Measurements from ENCODE around the gene ST3GAL6.

ST3GAL6 gene

DNA sequence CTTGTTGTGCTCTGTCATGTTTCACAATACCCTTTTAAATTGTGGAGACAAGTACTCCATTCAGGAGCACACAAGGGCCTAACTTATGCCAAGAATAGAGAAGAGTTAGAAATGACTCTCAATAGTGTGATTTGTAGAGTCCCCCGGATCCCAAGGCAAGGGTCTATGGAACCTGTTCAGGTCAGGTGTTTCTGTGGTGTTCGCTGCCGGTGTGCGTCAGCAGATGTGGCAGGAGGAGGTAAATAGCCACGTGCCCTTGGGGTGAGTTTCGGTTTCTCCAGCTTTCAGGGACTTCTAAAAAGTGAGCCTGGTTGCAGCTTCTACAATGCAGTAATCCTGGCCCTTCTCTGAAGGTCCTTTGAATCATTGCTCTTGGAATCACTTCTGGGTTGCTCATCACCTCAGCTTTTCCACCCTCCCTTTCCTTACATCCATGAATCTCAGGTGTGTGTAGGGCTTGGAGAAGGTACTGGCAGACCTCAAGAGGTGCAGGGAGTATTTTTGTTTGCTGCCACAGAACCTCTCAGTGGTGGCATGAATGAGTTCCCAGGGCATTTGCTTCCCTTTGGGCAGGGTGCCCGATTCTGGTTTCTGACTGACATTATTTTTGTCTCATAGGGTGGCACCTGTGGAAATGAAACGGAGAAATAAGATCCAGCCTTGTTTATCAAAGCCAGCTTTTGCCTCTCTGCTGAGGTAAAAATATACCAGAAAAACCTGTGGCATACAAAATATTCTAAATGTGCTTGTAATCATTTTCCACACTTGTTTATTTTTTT is 7.3 kb downstream of the ST3GAL6 start:
- no peak overlapping the region for H3K4me3 ChIP-seq (replicated peaks in 1 of 2; ENCODE audit: low read depth in 2 of 2, low read length in 2 of 2)
- no peak for TF ChIP-seq CTCF (IDR thresholded peaks at IDR 0.05; ENCODE audit: low read depth, low read length)
- no peak for DNase-seq (ENCODE audit: low read depth in 2 of 2)

- no peak for DNase-seq (ENCODE audit: low read depth in 2 of 2)
- no peak for TF ChIP-seq CTCF (IDR thresholded peaks at IDR 0.05; ENCODE audit: low read depth, low read length)
Measured at GRCh38 chr3:98772022-98772421, 8.9 kb downstream of the ST3GAL6 start.

GRCh38 chr3:98775459-98776139 is 12.5 kb downstream of the ST3GAL6 start:
- no peak overlapping the region for H3K4me3 ChIP-seq (replicated peaks in 1 of 2; ENCODE audit: low read depth in 2 of 2, low read length in 2 of 2)
- TF ChIP-seq CTCF (IDR thresholded peaks at IDR 0.05; ENCODE audit: low read depth, low read length) = no peak
- DNase-seq (ENCODE audit: low read depth in 2 of 2) = no peak

More at GRCh38 chr3:98772022-98772421, 8.9 kb downstream of the ST3GAL6 start:
- H3K4me3 ChIP-seq (replicated peaks in 1 of 2; ENCODE audit: low read depth in 2 of 2, low read length in 2 of 2) = no peak overlapping the region

DNA sequence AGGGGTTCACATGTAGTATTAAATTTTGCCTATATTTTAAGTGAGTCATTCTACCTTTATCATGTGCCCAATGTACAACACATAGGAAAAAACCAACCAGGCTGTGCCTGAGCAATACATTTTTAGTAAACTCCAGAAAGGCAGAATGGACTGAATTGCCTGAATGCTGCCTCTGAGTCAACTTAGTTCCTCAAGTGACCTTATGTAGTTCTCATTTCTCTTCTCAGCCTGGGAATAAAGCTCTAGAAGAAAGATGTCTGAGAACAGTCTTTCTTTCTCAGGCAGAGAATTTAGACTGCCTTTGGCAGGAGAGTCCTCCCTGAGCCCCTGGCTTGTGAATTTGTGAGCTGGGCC is 13.0 kb downstream of the ST3GAL6 start:
- no peak overlapping the region for H3K4me3 ChIP-seq (replicated peaks in 1 of 2; ENCODE audit: low read depth in 2 of 2, low read length in 2 of 2)
- TF ChIP-seq CTCF (IDR thresholded peaks at IDR 0.05; ENCODE audit: low read depth, low read length) = no peak
- no peak for DNase-seq (ENCODE audit: low read depth in 2 of 2)

- DNase-seq (ENCODE audit: low read depth in 2 of 2) = no peak
- TF ChIP-seq CTCF (IDR thresholded peaks at IDR 0.05; ENCODE audit: low read depth, low read length) = no peak
- no peak overlapping the region for H3K4me3 ChIP-seq (replicated peaks in 1 of 2; ENCODE audit: low read depth in 2 of 2, low read length in 2 of 2)
Measured at GRCh38 chr3:98777286-98777685, 14.1 kb downstream of the ST3GAL6 start.

- peak; percentile 81 to 87 for DNase-seq (ENCODE audit: low read depth in 2 of 2)
- H3K4me3 ChIP-seq (replicated peaks in 1 of 2; ENCODE audit: low read depth in 2 of 2, low read length in 2 of 2) = no peak overlapping the region
- no peak for TF ChIP-seq CTCF (IDR thresholded peaks at IDR 0.05; ENCODE audit: low read depth, low read length)
Measured at GRCh38 chr3:98777801-98778220, 14.7 kb downstream of the ST3GAL6 start.
